ENCODE results near the gene TRABD2B. TPM values are rescaled to one million over a fixed set of nuclear protein-coding genes. Genes with fewer than 3 reads are reported as not detected.
A peak's percentile ranks its signal among the peaks of the same experiment; 100 is the strongest.

TRABD2B gene
- total RNA-seq, 4 donors from 2014 or later = 0.05 to 0.15 (median 0.12) TPM

DNA sequence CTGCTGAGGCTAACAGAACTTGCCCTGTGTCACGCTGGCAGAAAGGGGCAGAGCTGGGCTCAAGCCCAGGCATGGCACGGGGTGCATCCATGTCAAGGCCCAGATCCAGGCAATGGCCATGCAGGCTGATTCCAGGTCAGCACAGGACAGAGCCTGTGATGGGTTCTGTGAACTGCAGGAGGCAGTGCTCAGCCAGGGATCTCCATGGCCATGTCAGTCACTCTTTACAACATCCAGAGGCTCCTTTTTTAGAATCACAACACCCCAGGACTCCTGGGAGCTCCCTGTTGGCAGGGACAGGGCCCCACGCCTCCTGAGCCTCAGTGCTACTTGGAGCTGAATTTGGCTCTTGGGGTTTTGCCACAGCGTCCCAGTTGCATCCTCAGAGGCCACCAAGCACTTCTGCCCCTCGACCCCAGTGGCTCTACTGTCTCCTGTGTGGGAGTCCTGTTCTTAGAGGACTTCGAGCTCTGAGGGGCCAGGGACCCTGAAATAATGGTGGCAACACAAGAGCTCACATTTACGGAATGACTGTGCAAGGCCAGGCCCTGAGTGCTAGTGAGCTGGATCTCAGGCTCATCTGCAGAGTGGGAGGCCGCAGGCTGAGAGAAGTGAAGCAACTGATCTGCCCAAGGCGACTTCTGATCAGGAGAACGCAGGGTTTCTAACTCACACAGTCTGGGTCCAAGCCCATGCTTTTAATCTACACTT is 211.5 kb downstream of the TRABD2B start:
- no peaks in the 10 kb centered on the region for H3K36me3 ChIP-seq
- no peak overlapping the region for H3K4me3 ChIP-seq
- ATAC-seq (peak; percentile 81 to 85), DNase-seq (peak; percentile 40 to 60)
- peaks cover 24 to 54% of the 10 kb centered on the region in 2 donors for H3K4me1 ChIP-seq
- no peaks in the 10 kb centered on the region for H3K9me3 ChIP-seq
- TF ChIP-seq, protein P1, sequence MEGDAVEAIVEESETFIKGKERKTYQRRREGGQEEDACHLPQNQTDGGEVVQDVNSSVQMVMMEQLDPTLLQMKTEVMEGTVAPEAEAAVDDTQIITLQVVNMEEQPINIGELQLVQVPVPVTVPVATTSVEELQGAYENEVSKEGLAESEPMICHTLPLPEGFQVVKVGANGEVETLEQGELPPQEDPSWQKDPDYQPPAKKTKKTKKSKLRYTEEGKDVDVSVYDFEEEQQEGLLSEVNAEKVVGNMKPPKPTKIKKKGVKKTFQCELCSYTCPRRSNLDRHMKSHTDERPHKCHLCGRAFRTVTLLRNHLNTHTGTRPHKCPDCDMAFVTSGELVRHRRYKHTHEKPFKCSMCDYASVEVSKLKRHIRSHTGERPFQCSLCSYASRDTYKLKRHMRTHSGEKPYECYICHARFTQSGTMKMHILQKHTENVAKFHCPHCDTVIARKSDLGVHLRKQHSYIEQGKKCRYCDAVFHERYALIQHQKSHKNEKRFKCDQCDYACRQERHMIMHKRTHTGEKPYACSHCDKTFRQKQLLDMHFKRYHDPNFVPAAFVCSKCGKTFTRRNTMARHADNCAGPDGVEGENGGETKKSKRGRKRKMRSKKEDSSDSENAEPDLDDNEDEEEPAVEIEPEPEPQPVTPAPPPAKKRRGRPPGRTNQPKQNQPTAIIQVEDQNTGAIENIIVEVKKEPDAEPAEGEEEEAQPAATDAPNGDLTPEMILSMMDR (IDR thresholded peaks at IDR 0.05 in 4 of 5, conservative IDR thresholded peaks at IDR 0.05 in 1 of 5) = peak in 4 of 5 experiments; percentile 28 to 48 (median 43)
- no peak for TF ChIP-seq POLR2A (IDR thresholded peaks at IDR 0.05)
- peak overlapping the region in 3 of 4 donors; percentile 53 to 57 (median 57) for H3K27ac ChIP-seq
- intact Hi-C loops (cut with DNase I; ENCODE audit: low total_unique reads) (loop anchor here (1.0 to 5.0 kb wide), 2 partner anchors 147 to 276 kb away; no protein-coding TSS in a partner anchor), in situ Hi-C loops (cut with MboI; ENCODE audit: low sequenced_read_pairs in 4 of 4) (loop anchor here in 1 of 4 donors (25.0 kb wide), 1 partner anchor 202 kb away; the partner anchor contains the start of gene TRABD2B)
- no peaks in the 10 kb centered on the region for H3K27me3 ChIP-seq

DNA sequence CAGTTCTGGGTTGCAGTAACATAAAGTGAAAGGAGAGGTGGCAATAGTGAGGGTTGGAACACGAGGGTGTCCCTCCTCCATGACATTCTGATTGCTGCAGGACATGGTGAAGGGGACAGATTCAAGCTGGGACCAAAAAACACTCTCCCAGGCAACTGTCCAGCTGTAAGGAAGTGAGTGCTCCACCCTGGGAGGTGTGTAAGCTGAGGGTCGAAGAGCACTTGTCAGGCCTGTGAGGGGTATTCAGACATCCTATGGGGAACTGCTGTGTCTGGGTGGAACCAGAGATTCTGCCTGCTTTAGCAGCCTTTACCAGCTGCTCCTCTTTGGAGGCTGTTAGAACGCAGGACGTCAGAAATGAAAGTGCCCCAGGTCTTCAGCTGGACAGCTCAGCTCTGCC is 212.1 kb downstream of the TRABD2B start:
- H3K4me3 ChIP-seq = no peak overlapping the region
- H3K27ac ChIP-seq = peak overlapping the region in 3 of 4 donors; percentile 38 to 57 (median 53)
- TF ChIP-seq, protein P1 (IDR thresholded peaks at IDR 0.05 in 4 of 5, conservative IDR thresholded peaks at IDR 0.05 in 1 of 5) = no peak
- TF ChIP-seq POLR2A (IDR thresholded peaks at IDR 0.05) = no peak
- H3K9me3 ChIP-seq = no peaks in the 10 kb centered on the region
- no peaks in the 10 kb centered on the region for H3K27me3 ChIP-seq
- H3K36me3 ChIP-seq = no peaks in the 10 kb centered on the region
- intact Hi-C loops (cut with DNase I; ENCODE audit: low total_unique reads) = loop anchor here (1.0 to 5.0 kb wide), 2 partner anchors 147 to 276 kb away; no protein-coding TSS in a partner anchor
- peak in 1 of 2 donors; percentile 3 for ATAC-seq
- in situ Hi-C loops (cut with MboI; ENCODE audit: low sequenced_read_pairs in 4 of 4) = loop anchor here in 1 of 4 donors (25.0 kb wide), 1 partner anchor 202 kb away; the partner anchor contains the start of gene TRABD2B
- no peak for DNase-seq
- H3K4me1 ChIP-seq = peaks cover 24 to 54% of the 10 kb centered on the region in 2 donors

DNA sequence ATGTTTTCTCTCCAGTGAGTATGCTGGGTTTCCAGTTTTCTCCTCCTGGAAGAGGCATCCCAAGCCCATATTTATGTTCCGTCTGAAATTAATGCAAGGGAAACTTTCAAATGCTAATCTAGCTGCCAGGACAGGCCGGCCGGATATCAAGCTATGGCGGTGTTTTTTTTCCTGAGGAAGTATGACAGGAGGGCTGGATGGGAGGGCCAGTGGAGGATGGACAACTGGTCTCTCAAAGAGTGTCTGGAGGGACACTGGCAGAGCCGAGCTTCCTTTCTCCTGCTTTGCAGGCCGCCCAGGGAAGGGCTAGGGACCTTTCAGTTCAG is 212.7 kb downstream of the TRABD2B start:
- DNase-seq (no peak), ATAC-seq (no peak)
- H3K27me3 ChIP-seq = no peaks in the 10 kb centered on the region
- no peaks in the 10 kb centered on the region for H3K9me3 ChIP-seq
- TF ChIP-seq, protein P1 (IDR thresholded peaks at IDR 0.05 in 4 of 5, conservative IDR thresholded peaks at IDR 0.05 in 1 of 5) = no peak
- TF ChIP-seq POLR2A (IDR thresholded peaks at IDR 0.05) = no peak
- H3K27ac ChIP-seq = peak overlapping the region in 2 of 4 donors; percentile 38 to 57
- in situ Hi-C loops (cut with MboI; ENCODE audit: low sequenced_read_pairs in 4 of 4) (loop anchor here in 1 of 4 donors (25.0 kb wide), 1 partner anchor 203 kb away; the partner anchor contains the start of gene TRABD2B), intact Hi-C loops (cut with DNase I; ENCODE audit: low total_unique reads) (no loop called here)
- peaks cover 24 to 54% of the 10 kb centered on the region in 2 donors for H3K4me1 ChIP-seq
- H3K36me3 ChIP-seq = no peaks in the 10 kb centered on the region
- H3K4me3 ChIP-seq = no peak overlapping the region

DNA sequence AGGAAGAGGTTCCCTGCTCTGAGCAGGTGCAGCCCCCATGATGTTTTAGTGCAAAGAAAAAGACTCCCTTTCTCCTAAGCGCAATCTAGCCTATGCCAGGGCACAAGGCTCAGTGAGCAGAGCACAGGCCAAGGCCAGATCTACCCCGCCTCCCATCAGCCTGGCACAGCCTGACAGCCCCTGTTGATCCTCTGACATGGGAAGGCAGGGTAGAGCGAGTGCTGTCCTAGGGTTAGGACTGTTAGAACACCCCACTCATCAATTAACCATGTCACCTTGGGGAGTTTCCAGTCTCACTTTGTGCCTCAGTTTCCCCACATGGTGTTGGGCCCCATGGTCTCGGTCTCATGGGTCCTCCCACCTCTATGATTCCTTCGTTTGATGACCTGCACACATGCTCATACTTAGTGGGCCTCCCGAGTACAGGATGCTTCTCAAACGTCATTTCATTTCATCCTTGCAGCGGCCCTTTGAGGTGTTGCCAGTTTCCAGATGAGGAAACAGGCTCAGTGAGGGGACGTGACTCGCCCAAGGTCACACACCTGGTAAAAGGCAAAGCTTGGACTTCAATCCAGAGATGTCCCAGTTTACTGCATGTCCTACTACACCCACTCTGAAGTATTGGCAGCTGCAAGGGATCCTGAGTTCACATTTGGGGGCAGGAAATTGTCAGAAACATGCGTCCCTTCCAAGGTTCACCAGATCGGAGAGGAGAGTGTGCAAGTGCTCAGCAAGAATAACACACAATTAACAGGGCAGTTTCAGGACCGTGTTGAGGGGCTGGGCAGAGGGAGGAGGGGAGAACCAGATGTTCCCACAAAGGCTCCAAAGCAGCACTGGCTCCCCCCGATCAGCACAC is 213.3 kb downstream of the TRABD2B start:
- H3K27ac ChIP-seq = peak overlapping the region in 1 of 4 donors; percentile 38
- intact Hi-C loops (cut with DNase I; ENCODE audit: low total_unique reads) = no loop called here

More for the DNA sequence above, 213.3 kb downstream of the TRABD2B start:
- Histone ChIP-seq H3K4me3 (no peak overlapping the region), H3K27me3 (no peaks in the 10 kb centered on the region), H3K36me3 (no peaks in the 10 kb centered on the region), H3K9me3 (no peaks in the 10 kb centered on the region), H3K4me1 (peaks cover 24 to 54% of the 10 kb centered on the region in 2 donors)
- DNase-seq (no peak), ATAC-seq (no peak)
- TF ChIP-seq POLR2A (IDR thresholded peaks at IDR 0.05) = no peak
- TF ChIP-seq, protein P1 (IDR thresholded peaks at IDR 0.05 in 4 of 5, conservative IDR thresholded peaks at IDR 0.05 in 1 of 5) = no peak
- in situ Hi-C loops (cut with MboI; ENCODE audit: low sequenced_read_pairs in 4 of 4) = loop anchor here in 1 of 4 donors (25.0 kb wide), 1 partner anchor 203 kb away; the partner anchor contains the start of gene TRABD2B
